Erythroblast (primary cell): ENCODE data around the gene BNIP5.

Experiments
- DNase-seq, 2 experiments: peaks; one replicate each; lab custom pipeline; 2025; lab: John Stamatoyannopoulos, UW
- GATA1 ChIP-seq: IDR thresholded peaks from 2 replicates; pipeline ENCODE4 v1.6.1; 2011; ENCODE audit warnings: low read depth, mild to moderate bottlenecking, control low read depth, low read length, moderate library complexity
- POLR2A ChIP-seq: IDR thresholded peaks from 2 replicates; pipeline ENCODE4 v1.6.1; 2011; ENCODE audit warnings: mild to moderate bottlenecking, low read length

Gene BNIP5

DNA sequence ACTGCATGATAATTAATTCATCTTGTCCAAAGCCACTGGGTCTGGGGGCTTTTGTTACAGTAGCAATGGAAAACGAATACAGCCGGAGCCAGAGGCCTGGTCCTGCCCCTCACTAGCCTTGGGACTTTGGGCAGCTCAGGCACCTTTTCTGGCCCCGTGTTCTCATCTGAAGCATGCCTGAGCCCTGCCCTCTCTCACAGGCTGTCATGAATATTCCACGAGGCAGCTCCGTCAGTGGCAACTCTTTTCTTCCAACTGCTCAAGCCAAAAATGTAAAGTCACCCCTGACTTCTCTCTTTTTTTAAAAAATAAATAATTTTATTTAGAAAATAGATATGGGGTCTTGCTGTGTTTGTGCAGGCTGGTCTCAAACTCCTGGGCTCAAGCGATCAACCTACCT, 5.3 kb downstream of the BNIP5 start:
- TF ChIP-seq GATA1, result no peak
- TF ChIP-seq POLR2A, result no peak
- DNase-seq, result no peak

DNA sequence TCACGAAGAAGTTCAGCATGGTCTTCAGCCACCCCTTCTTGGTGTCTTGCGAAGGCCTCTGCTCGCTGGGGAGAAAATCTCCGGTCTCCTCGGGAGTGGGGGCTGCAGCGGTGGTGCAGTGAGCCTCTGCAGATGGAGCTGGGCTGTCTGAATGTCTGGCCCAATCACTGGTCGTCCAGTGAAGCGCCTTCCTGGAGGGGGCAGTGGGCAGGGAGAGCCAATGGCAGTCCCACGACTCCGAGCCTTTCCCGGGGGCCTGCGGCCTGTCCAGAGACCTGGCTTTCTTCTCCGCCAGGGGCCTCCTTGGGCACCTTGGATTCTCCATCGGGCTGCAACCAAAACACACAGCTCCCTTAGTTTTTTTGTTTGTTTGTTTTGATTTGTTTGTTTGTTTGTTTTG, 6.3 kb downstream of the BNIP5 start:
- DNase-seq, result no peak
- TF ChIP-seq GATA1 (no peak), POLR2A (no peak)

DNA sequence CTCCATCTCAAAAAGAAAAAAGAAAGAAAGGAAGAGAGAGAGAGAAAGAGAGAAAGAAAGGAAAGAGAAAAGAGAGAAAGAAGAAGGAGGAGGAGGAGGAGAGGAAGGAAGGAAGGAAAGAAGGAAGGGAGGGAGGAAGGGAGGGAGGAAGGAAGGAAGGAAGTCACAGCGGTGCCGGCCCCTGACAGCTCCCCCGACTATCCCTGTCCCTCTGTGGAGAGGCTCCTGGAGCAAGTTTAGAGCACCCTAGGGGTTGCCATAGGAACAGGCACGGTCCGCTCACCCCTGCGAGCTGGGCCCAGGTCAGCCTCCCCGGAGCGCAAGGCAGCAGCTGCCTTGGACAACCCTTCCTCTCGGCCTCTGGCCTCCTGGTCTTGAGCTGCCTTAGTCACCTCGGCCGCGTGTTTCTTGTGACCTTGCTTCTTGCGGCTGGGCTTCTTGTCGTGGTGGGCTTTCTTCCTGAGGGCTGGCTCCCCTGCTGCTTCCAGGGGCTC, 6.8 kb downstream of the BNIP5 start:
- no peak for DNase-seq
- TF ChIP-seq GATA1 (no peak), POLR2A (no peak)

DNA sequence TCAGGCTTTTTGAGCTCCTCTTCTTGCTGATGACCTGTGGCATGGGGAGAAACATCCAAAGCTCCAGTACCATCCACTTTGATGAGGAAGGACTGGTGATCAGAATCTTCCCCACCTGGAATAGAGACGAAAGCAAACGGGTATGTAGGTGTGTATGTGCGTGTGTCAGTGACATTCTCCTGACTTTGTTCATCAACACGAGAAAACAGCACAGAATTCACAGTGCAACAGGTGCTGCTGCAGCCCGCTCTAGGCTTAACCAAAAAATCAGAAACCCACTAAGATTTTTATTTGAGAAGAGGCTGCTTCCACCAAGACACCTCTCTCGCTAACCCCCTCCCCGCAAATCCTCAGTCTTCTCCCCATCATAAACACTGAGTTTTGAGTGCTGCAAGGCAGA, 8.1 kb downstream of the BNIP5 start:
- TF ChIP-seq POLR2A (no peak), GATA1 (no peak)

DNA sequence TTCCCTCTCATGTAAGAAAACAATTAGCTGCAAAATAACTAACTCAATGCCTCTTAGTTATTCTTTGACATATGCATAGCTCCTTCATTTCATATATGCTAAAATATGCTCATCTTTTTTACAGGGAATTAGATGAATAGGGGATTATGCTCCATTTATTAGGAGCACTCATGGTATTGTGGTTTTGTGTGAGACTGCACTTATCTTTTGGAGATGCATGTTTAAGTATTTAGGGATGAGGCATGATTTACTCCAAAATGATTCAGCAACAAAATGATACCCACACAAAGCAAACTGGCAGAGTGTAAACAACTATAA, 8.8 kb downstream of the BNIP5 start:
- no peak for DNase-seq
- TF ChIP-seq POLR2A (no peak), GATA1 (no peak)

More for the DNA sequence above, 8.1 kb downstream of the BNIP5 start:
- DNase-seq, result no peak

DNA sequence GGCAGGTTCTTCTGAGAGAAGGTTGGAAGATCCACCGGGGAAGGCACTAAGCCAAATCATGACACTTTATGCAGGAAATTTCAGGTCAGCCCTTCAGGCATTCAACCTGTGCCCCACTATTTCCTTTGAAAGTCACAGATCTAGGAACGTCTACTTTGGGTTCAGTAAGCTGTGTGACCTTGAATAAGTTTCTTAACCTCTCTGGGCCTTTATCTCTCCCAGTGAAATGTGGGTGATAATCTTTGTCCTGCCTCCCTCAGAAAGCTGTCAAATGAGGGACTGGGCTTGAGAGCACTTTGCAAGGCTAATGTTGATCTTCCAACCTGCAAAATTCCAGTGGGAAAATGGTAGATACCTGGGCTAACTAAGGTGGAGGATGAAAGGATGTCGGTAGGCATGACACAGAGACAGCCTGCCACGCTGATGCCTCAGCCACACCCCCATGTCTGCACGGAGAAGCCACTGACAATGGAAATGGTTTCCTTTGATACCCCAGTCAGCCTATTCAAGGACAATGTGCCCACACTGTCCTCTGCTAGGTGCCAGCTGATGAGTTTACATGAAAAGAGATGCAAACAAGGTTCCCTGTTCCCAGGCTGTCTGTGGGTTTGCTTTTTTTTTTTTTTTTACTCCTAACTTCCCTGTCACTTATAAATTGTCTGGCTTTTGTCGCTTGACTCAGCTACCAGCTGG, 9.3 kb downstream of the BNIP5 start:
- DNase-seq, result no peak
- TF ChIP-seq GATA1 (no peak), POLR2A (no peak)

DNA sequence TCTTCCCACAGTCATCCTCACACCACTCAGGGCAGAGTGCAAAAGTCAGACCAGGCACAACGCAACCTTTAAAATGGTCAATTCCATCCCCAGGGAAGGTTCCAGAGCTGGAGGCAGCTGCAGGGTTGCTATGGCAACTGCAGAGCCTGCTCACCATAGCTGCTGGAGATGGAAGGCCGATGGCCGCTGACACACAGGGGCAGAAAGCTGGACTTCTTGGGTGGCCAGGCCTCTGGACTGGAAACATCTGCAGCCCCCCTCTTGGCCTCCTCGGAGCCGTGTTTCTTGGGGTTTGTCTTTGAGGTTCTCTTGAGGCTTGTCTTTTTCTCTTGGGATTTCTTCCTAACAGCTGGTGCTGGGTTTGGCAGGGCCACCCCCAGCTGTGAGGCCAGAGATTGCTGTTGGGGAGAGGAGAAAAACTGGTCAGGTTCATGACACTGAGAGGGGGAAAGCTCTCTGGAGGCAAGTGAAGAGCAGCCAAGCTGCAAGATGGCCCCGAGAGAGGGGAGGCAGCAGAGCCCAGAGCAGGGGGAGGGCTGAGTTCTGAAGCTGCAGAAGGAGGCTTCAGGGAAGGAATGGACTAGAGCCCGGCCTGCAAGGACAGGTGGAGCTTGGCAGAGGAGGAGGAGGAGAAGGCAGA, 10.2 kb downstream of the BNIP5 start:
- DNase-seq, result no peak
- TF ChIP-seq GATA1 (no peak), POLR2A (no peak)

DNA sequence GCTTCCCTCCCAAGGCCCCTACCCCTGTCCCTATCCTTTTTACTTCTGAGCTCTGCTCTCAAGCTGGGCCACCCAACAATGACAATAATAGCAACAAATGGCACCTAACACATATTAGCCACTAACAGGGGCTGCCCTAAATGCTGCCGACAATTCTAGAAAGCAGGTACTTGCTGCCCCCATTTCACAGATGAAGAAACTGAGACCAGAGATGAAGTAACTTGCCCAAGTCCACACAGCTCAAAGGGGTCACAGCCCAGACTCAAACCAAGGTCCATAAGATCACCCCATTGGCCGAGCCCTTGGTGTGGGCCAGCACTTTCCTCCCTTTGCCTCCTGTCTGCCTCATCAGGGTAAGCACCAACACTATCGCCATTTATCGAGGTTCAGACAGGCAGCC, 12.0 kb downstream of the BNIP5 start:
- TF ChIP-seq GATA1 (no peak), POLR2A (no peak)
- no peak for DNase-seq

DNA sequence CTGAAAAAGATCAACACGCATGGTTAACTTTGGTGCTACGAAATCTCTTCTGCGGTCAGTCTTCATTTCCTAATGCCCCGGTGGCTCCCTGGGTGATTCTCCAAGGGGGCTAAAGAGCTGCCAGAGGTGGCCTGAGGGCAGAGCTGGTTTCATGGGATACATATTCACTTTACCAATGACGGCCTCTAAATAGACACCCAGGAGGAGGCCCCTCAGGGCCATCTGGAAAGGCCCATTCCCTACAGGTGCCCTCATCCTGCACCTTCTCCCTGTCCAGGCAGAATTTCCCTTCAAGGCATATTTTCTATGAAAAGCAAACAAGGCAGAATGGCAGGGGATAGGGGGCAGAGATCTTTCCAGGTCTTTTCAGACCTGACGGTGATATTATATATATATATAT, 12.5 kb downstream of the BNIP5 start:
- DNase-seq, result no peak
- no peak for TF ChIP-seq POLR2A
- no peak for TF ChIP-seq GATA1

DNA sequence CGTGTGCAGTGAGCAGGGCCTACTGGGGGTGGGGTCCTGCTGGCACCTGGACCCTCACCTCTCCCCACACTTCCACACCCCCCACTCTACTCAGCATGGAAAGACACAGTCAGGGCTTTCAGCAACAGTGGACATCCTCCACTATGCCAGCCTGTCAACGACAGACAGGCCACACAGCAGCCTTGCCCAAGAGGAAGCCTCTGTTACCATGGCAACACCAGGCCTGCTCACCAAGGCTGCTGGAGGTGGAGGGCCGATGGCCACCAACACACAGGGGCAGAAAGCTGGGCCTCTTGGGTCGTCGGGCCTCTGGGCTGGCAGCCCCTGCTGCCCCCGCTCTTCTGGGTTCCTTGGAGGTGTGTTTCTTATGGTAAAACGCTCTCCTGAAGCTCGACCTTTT, 13.6 kb downstream of the BNIP5 start:
- DNase-seq, result no peak

DNA sequence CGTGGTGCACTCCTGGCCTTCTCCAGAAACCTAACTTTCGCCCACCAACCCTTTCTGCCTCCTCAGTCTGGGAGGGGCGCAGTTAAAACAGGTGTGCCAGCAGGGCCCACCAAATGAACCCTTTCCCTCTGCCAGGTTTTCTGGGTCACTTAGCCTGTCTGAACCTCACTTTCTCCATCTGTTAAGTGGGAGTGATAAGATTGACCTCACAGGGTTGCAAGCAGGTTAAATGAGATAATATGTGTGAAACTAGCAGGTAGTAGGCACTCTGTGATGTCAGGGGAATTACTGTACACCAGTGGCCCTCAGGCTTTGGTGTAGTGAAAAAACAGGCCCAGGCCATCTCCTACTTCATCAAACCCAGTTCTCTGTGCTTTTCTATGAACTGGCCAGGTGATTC, 14.1 kb downstream of the BNIP5 start:
- DNase-seq, result no peak
- TF ChIP-seq POLR2A, result no peak
- TF ChIP-seq GATA1, result no peak

More for the DNA sequence above, 13.6 kb downstream of the BNIP5 start:
- no peak for TF ChIP-seq GATA1
- no peak for TF ChIP-seq POLR2A

DNA sequence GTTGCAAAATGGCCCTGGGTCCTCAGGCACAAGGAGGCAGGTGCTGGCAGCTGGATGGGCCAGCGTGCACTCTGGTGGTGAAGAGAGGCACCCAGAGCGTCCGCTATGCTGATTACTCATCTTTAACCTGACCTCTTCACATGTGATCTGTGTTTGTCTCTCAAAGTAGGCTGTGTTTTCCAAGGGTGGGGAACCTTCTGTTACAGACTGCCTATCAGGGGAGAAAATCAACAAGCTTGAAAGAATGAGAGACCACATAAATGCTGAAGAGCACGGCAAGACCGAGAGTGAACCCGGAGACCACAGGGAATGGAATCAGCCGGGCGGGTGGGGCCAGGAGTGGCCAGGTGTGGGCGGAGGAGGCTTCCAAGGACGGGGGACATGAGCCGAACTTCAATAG, 16.2 kb downstream of the BNIP5 start:
- TF ChIP-seq POLR2A (no peak), GATA1 (no peak)
- DNase-seq, result no peak

DNA sequence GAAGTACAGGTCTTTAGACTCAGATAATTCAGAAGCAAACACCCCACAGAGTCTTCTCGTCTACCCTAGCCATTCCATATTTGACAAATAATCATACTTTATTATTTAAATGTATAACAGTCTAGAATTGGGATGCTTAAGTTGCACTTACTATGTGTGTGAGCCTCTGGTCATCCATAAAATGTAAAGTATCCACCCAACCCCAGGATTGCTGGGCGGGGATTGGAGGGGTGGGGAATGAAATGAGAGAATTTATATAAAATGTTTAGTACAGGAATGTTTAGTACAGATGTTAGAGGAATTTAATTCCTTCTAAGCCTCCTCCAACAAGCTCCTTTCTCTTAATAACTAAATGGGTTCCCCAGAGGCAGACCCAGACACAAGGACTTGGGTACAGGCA, 16.9 kb downstream of the BNIP5 start:
- DNase-seq, result no peak
- TF ChIP-seq GATA1, result no peak
- no peak for TF ChIP-seq POLR2A

DNA sequence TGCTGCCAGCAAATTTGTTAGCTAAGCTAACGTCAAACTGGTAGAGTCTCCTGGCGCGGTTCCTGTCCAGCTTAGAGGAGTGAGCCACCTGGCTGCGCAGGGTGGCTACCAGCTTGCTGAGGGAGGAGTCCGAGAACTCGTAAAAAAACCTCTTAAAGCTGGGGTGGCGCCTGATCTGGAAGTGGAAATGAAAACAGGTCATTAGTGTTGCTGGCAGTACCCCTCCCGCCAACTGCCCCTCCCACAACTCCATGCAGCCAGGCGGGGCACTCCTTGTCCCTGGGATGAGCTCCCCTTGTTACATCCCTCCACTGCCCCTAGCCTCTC, 17.3 kb downstream of the BNIP5 start:
- DNase-seq, result no peak

More for the DNA sequence above, 17.3 kb downstream of the BNIP5 start:
- TF ChIP-seq GATA1 (no peak), POLR2A (no peak)
